Endothelial cell of coronary artery (primary cell): ENCODE data around the gene NUTM2G. TPM values are rescaled to one million over a fixed set of nuclear protein-coding genes. Genes with fewer than 3 reads are reported as not detected.

Experiments used
- total RNA-seq: library from RNA; depleted of rRNA; stranded (reverse); fragments of >200 nt; gene quantifications from 2 replicates; pipeline ENCODE4 v1.2.3, GENCODE V29; 2014

Gene NUTM2G
- total RNA-seq, result not detected in 2 replicates

GRCh38 chr9:96928543-96928942, at the start of gene NUTM2G:
NUTM2G (plus strand) TSS chr9:96928843; CDS start chr9:96929025, 182 bp downstream.

Other genes with a start within 250 kb of the NUTM2G start
- 10.4 and 12.4 TPM in 2 replicates for gene ZNF510, start 150.8 kb upstream of the NUTM2G start, total RNA-seq
- 2.4 and 3.3 TPM in 2 replicates for gene ZNF782, start 74.3 kb upstream of the NUTM2G start, total RNA-seq
- gene CTSV, start 110.3 kb downstream of the NUTM2G start, total RNA-seq, result 0.54 and 0.85 TPM in 2 replicates